Panc1 (cell line): ENCODE data around the gene AP1B1. TPM values are rescaled to one million over a fixed set of nuclear protein-coding genes. Genes with fewer than 3 reads are reported as not detected.

Source experiments
- ATAC-seq: fragments of 200-7000 bp; cut with Tn5 transposase; 2 replicates; pipeline ENCODE4 v1.9.1; 2020; ENCODE audit warnings: mild to moderate bottlenecking, moderate library complexity
- BruUV-seq: library from RNA; stranded (reverse); fragments of 400-500 nt; replicated peaks from 2 replicates; lab custom pipeline; 2021; lab: Mats Ljungman, UMichigan
- CTCF ChIA-PET: fragments of 300-600 bp; sonication (Branson Sonifier 250); formaldehyde crosslinking; loops from one replicate; lab custom pipeline; 2022; ENCODE audit warnings: antibody characterized with exemption; lab: Charles Lee
- POLR2A ChIA-PET: fragments of 300-600 bp; sonication (Branson Sonifier 250); formaldehyde crosslinking; loops from one replicate; lab custom pipeline; 2022; ENCODE audit warnings: antibody characterized with exemption; lab: Charles Lee
- DNase-seq: peaks from one replicate; pipeline ENCODE4 v3.0.0-alpha.2; 2010; ENCODE audit warnings: low read depth, low spot score
- H3K27ac ChIP-seq: 2 replicates; pipeline ENCODE4 v1.5.1; 2011; ENCODE audit warnings: mild to moderate bottlenecking, low read length, inconsistent platforms
- H3K27me3 ChIP-seq: fragments of 200-500 bp; sonication (Bioruptor generic); 2 replicates; pipeline ENCODE4 v1.6.0; 2014; ENCODE audit warnings: low read length, inconsistent platforms; ENCODE audit not compliant: control insufficient read depth, insufficient read depth
- H3K36me3 ChIP-seq: fragments of 200-500 bp; sonication (Bioruptor generic); 2 replicates; pipeline ENCODE4 v1.5.1; 2014; ENCODE audit warnings: inconsistent platforms, mild to moderate bottlenecking, low read length, moderate library complexity; ENCODE audit not compliant: control insufficient read depth, insufficient read depth
- H3K4me1 ChIP-seq: 2 replicates; pipeline ENCODE4 v1.5.1; 2011; ENCODE audit warnings: inconsistent platforms, mild to moderate bottlenecking, low read length, moderate library complexity; ENCODE audit not compliant: control insufficient read depth, insufficient read depth
- H3K4me3 ChIP-seq, 2 experiments: 2 replicates each; pipeline ENCODE4 v1.5.1; 2011 to 2012; ENCODE audit warnings: low read depth in 2 of 2, low read length in 2 of 2, mild to moderate bottlenecking in 2 of 2, inconsistent platforms in 1 of 2, moderate library complexity in 1 of 2
- H3K9me3 ChIP-seq: fragments of 200-500 bp; sonication (Bioruptor generic); 2 replicates; pipeline ENCODE4 v1.5.1; 2014; ENCODE audit warnings: low read depth, mild to moderate bottlenecking, inconsistent platforms, low read length, moderate library complexity; ENCODE audit not compliant: control insufficient read depth, insufficient read depth
- POLR2AphosphoS5 ChIP-seq: IDR thresholded peaks from 2 replicates; pipeline ENCODE4 v1.6.1; 2012; ENCODE audit warnings: mild to moderate bottlenecking, low read depth, low read length, moderate library complexity
- SIN3A ChIP-seq: IDR thresholded peaks from 2 replicates; pipeline ENCODE4 v1.6.1; 2012; ENCODE audit warnings: low read depth, mild to moderate bottlenecking, low read length, moderate library complexity, borderline replicate concordance; ENCODE audit not compliant: insufficient read depth
- TCF7L2 ChIP-seq: IDR thresholded peaks from 2 replicates; pipeline ENCODE4 v1.6.1; 2011; ENCODE audit warnings: mild to moderate bottlenecking, low read depth, low read length, inconsistent platforms
- in situ Hi-C: cut with HindIII; loops from 2 replicates; pipeline ENCODE4 v1.10.0; 2016; ENCODE audit warnings: low sequenced_read_pairs, low pct_unique_long_range_greater_than_20kb
- intact Hi-C: fragments of 100-400 bp; cut with micrococcal nuclease; formaldehyde crosslinking; loops from one replicate; pipeline ENCODE4 v1.10.0; 2022; ENCODE audit not compliant: unreplicated experiment
- total RNA-seq: library from RNA; stranded (reverse); gene quantifications from one replicate; pipeline ENCODE4 v1.2.1, GENCODE V29; 2021; ENCODE audit not compliant: unreplicated experiment
- TF ChIP-seq, protein P1 (sequence below), 2 experiments: IDR thresholded peaks; 2 replicates each; pipeline ENCODE4 v1.6.1; 2011 to 2012; ENCODE audit warnings: low read depth in 2 of 2, control low read depth in 1 of 2, low read length in 1 of 2, mild to moderate bottlenecking in 1 of 2, moderate library complexity in 1 of 2; ENCODE audit not compliant: insufficient read depth in 1 of 2
- TF ChIP-seq, protein P2 (sequence below): fragments of 450-650 bp; IDR thresholded peaks from 2 replicates; pipeline ENCODE4 v1.5.1; 2017; ENCODE audit warnings: mild to moderate bottlenecking

Gene AP1B1
- total RNA-seq, 1 experiment from 2014 or later: 48.6 TPM

DNA sequence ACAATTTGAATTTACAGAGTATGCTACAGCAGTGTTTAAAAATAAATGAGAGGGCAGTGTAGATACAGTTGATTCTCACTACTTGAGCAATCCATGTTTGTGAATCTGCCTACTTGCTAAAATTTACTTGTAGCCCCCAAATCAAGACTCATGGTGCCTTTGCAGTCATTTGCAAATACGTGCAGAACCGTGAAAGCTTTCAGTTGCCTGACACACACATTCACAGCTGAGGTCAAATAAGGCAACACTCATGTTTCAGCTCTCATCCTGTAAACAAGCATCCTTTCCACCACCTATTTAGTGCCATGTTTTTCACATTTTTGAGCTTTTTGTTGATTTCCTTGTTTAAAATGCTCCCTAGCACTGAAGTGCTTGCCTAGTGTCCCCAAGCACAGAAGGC lies 40.3 kb downstream of the AP1B1 start:
- Histone ChIP-seq H3K27me3 (no peaks in the 10 kb centered on the region), H3K9me3 (no peaks in the 10 kb centered on the region), H3K36me3 (peaks cover 7% of the 10 kb centered on the region), H3K27ac (no peak overlapping the region), H3K4me3 (no peak overlapping the region), H3K4me1 (peaks cover 4% of the 10 kb centered on the region)
- DNase-seq (no peak), ATAC-seq (no peak)
- intact Hi-C loops: no loop called here
- POLR2A ChIA-PET: no interaction called here
- in situ Hi-C loops: no loop called here
- TF ChIP-seq SIN3A: no peak
- no peak for TF ChIP-seq TCF7L2
- no peak for TF ChIP-seq POLR2AphosphoS5
- TF ChIP-seq, protein P1, sequence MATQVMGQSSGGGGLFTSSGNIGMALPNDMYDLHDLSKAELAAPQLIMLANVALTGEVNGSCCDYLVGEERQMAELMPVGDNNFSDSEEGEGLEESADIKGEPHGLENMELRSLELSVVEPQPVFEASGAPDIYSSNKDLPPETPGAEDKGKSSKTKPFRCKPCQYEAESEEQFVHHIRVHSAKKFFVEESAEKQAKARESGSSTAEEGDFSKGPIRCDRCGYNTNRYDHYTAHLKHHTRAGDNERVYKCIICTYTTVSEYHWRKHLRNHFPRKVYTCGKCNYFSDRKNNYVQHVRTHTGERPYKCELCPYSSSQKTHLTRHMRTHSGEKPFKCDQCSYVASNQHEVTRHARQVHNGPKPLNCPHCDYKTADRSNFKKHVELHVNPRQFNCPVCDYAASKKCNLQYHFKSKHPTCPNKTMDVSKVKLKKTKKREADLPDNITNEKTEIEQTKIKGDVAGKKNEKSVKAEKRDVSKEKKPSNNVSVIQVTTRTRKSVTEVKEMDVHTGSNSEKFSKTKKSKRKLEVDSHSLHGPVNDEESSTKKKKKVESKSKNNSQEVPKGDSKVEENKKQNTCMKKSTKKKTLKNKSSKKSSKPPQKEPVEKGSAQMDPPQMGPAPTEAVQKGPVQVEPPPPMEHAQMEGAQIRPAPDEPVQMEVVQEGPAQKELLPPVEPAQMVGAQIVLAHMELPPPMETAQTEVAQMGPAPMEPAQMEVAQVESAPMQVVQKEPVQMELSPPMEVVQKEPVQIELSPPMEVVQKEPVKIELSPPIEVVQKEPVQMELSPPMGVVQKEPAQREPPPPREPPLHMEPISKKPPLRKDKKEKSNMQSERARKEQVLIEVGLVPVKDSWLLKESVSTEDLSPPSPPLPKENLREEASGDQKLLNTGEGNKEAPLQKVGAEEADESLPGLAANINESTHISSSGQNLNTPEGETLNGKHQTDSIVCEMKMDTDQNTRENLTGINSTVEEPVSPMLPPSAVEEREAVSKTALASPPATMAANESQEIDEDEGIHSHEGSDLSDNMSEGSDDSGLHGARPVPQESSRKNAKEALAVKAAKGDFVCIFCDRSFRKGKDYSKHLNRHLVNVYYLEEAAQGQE (IDR thresholded peaks at IDR 0.05; ENCODE audit: insufficient read depth in 1 of 2, low read depth in 2 of 2, low read length in 1 of 2): no peak
- TF ChIP-seq, protein P2, sequence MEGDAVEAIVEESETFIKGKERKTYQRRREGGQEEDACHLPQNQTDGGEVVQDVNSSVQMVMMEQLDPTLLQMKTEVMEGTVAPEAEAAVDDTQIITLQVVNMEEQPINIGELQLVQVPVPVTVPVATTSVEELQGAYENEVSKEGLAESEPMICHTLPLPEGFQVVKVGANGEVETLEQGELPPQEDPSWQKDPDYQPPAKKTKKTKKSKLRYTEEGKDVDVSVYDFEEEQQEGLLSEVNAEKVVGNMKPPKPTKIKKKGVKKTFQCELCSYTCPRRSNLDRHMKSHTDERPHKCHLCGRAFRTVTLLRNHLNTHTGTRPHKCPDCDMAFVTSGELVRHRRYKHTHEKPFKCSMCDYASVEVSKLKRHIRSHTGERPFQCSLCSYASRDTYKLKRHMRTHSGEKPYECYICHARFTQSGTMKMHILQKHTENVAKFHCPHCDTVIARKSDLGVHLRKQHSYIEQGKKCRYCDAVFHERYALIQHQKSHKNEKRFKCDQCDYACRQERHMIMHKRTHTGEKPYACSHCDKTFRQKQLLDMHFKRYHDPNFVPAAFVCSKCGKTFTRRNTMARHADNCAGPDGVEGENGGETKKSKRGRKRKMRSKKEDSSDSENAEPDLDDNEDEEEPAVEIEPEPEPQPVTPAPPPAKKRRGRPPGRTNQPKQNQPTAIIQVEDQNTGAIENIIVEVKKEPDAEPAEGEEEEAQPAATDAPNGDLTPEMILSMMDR: no peak
- CTCF ChIA-PET: no interaction called here
- no TSS peak for BruUV-seq

DNA sequence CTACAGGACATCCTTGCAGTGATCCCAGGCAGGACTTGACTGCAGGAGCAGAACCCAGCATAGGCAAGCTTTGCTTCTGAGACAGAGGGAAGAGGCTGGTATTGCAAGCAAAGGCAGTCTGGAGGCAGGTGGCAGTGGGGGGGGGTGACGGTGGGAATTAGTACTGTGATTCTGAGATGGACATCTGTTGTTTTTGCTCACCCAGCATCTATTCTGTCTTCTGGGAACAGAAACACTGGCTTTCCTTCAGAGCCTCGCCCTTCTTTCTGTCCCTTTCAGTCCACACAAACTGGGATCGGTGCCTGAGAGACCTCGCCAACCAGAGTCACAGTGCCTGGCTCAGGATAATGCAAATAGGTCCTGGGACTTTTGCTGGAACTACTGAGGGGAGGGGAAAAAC lies 41.7 kb downstream of the AP1B1 start:
- ATAC-seq (no peak), DNase-seq (no peak)
- intact Hi-C loops (no loop called here), in situ Hi-C loops (no loop called here)
- no peaks in the 10 kb centered on the region for H3K27me3 ChIP-seq
- TF ChIP-seq TCF7L2 (no peak), SIN3A (no peak), POLR2AphosphoS5 (no peak)
- TF ChIP-seq, protein P1 (IDR thresholded peaks at IDR 0.05; ENCODE audit: insufficient read depth in 1 of 2, low read depth in 2 of 2, low read length in 1 of 2): no peak
- TF ChIP-seq, protein P2: no peak
- peaks cover 7% of the 10 kb centered on the region for H3K36me3 ChIP-seq
- peaks cover 4% of the 10 kb centered on the region for H3K4me1 ChIP-seq
- no peaks in the 10 kb centered on the region for H3K9me3 ChIP-seq
- H3K27ac ChIP-seq: no peak overlapping the region
- POLR2A ChIA-PET: no interaction called here
- CTCF ChIA-PET: no interaction called here
- no peak overlapping the region for H3K4me3 ChIP-seq
- BruUV-seq: no TSS peak
